ENCODE measurements around the gene PHLDB1.
"Not testable (repeated sequence)": the region's sequence is repeated elsewhere in the genome, so short reads cannot be mapped to it uniquely, and the experiment has no call there.

PHLDB1 gene

GRCh38 chr11:118606157-118606843, 1.1 kb upstream of the PHLDB1 start:
- no peak for DNase-seq (ENCODE audit: low read depth)

GRCh38 chr11:118606844-118607228, 579 bp upstream of the PHLDB1 start:
- DNase-seq (ENCODE audit: low read depth) = no peak

- DNase-seq (ENCODE audit: low read depth) = no peak
These were observed 1.2 kb downstream of the PHLDB1 start for GRCh38 chr11:118608360-118609227.

GRCh38 chr11:118609380-118610224, 2.2 kb downstream of the PHLDB1 start:
- DNase-seq (ENCODE audit: low read depth) = no peak

GRCh38 chr11:118610225-118610772, 2.9 kb downstream of the PHLDB1 start:
- no peak for DNase-seq (ENCODE audit: low read depth)

GRCh38 chr11:118610773-118611432, 3.5 kb downstream of the PHLDB1 start:
- peak; percentile 71 for DNase-seq (ENCODE audit: low read depth)

- DNase-seq (ENCODE audit: low read depth) = not testable (repeated sequence)
These were observed 4.0 kb downstream of the PHLDB1 start for GRCh38 chr11:118611433-118611795.

- DNase-seq (ENCODE audit: low read depth) = no peak
These were observed 5.0 kb downstream of the PHLDB1 start for GRCh38 chr11:118612378-118612777.

- DNase-seq (ENCODE audit: low read depth) = no peak
These were observed 7.1 kb downstream of the PHLDB1 start for GRCh38 chr11:118614511-118614910.

GRCh38 chr11:118615282-118615975, 8.0 kb downstream of the PHLDB1 start:
- DNase-seq (ENCODE audit: low read depth) = no peak

- DNase-seq (ENCODE audit: low read depth) = no peak
These were observed 8.6 kb downstream of the PHLDB1 start for GRCh38 chr11:118615976-118616371.

GRCh38 chr11:118618115-118618990, 10.9 kb downstream of the PHLDB1 start:
- no peak for DNase-seq (ENCODE audit: low read depth)

- no peak for DNase-seq (ENCODE audit: low read depth)
These were observed 11.6 kb downstream of the PHLDB1 start for GRCh38 chr11:118618991-118619375.

GRCh38 chr11:118619444-118620197, 12.2 kb downstream of the PHLDB1 start:
- no peak for DNase-seq (ENCODE audit: low read depth)

GRCh38 chr11:118620529-118621070, 13.2 kb downstream of the PHLDB1 start:
- DNase-seq (ENCODE audit: low read depth) = no peak

- no peak for DNase-seq (ENCODE audit: low read depth)
These were observed 13.8 kb downstream of the PHLDB1 start for GRCh38 chr11:118621071-118621783.

GRCh38 chr11:118621784-118622375, 14.5 kb downstream of the PHLDB1 start:
- DNase-seq (ENCODE audit: low read depth) = no peak

All from stimulated activated CD8-positive, alpha-beta memory T cell treated with anti-CD3 and anti-CD28 coated beads, Interleukin-7, amount 100 ng/mL, for 24 hours (primary cell).